IMR-90 (cell line): Measurements from ENCODE around the gene PTEN. TPM values are rescaled to one million over a fixed set of nuclear protein-coding genes. Genes with fewer than 3 reads are reported as not detected.
"Not testable (repeated sequence)": the region's sequence is repeated elsewhere in the genome, so short reads cannot be mapped to it uniquely, and the experiment has no call there.

ENCODE experiments used
- ATAC-seq: fragments of 200-7000 bp; cut with Tn5 transposase; 2 replicates; pipeline ENCODE4 v1.9.1; 2020; ENCODE audit warnings: low read depth, mild to moderate bottlenecking, moderate library complexity
- BruUV-seq: library from RNA; stranded (reverse); fragments of 400-500 nt; replicated peaks from 2 replicates; lab custom pipeline; 2021; lab: Mats Ljungman, UMichigan
- CTCF ChIA-PET: fragments of 300-600 bp; formaldehyde crosslinking; extraction: SDS; loops from one replicate; lab custom pipeline; 2021; ENCODE audit warnings: antibody characterized with exemption; lab: Yijun Ruan, JAX
- POLR2A ChIA-PET: fragments of 300-600 bp; sonication (Branson Sonifier 250); formaldehyde crosslinking; loops from one replicate; lab custom pipeline; 2022; ENCODE audit warnings: antibody characterized with exemption; ENCODE audit not compliant: unreplicated experiment; lab: Charles Lee
- DNase-seq: peaks from one replicate; pipeline ENCODE4 v3.0.0; 2013
- H2AFZ ChIP-seq: replicated peaks from 2 replicates; pipeline ENCODE3; 2013; ENCODE audit warnings: low read length, mild to moderate bottlenecking; ENCODE audit not compliant: poor library complexity
- H2AK5ac ChIP-seq: 2 replicates; pipeline ENCODE4 v1.6.1; 2013; ENCODE audit warnings: low read depth, low read length, inconsistent platforms
- H2AK9ac ChIP-seq: replicated peaks from 2 replicates; pipeline ENCODE3; 2013; ENCODE audit warnings: mild to moderate bottlenecking, low read depth, low read length, moderate library complexity; ENCODE audit not compliant: poor library complexity
- H2BK120ac ChIP-seq: 2 replicates; pipeline ENCODE4 v1.6.1; 2013; ENCODE audit warnings: low read depth, low read length, inconsistent platforms
- H2BK15ac ChIP-seq: 3 replicates; pipeline ENCODE4 v1.6.1; 2013; ENCODE audit warnings: low read depth, low read length, inconsistent platforms
- H2BK20ac ChIP-seq: 2 replicates; pipeline ENCODE4 v1.6.1; 2013; ENCODE audit warnings: low read depth, mild to moderate bottlenecking, inconsistent platforms, low read length, moderate library complexity
- H2BK5ac ChIP-seq: 2 replicates; pipeline ENCODE4 v1.6.1; 2013; ENCODE audit warnings: mild to moderate bottlenecking, low read depth, low read length, inconsistent platforms; ENCODE audit not compliant: poor library complexity, severe bottlenecking
- H3K14ac ChIP-seq: replicated peaks from 2 replicates; pipeline ENCODE4 v1.6.1; 2013; ENCODE audit warnings: low read depth, low read length, inconsistent platforms
- H3K18ac ChIP-seq: 2 replicates; pipeline ENCODE4 v1.6.1; 2013; ENCODE audit warnings: low read depth, low read length, control low read depth
- H3K23ac ChIP-seq: 2 replicates; pipeline ENCODE4 v1.6.1; 2013; ENCODE audit warnings: low read depth, low read length, inconsistent platforms
- H3K27ac ChIP-seq: 2 replicates; pipeline ENCODE4 v1.5.1; 2013; ENCODE audit warnings: mild to moderate bottlenecking, control low read depth, low read length; ENCODE audit not compliant: insufficient read depth
- H3K27me3 ChIP-seq: 2 replicates; pipeline ENCODE4 v1.6.1; 2013; ENCODE audit warnings: low read length; ENCODE audit not compliant: control insufficient read depth, insufficient read depth
- H3K36me3 ChIP-seq: 2 replicates; pipeline ENCODE4 v1.6.1; 2013; ENCODE audit warnings: low read length, mixed read lengths; ENCODE audit not compliant: control insufficient read depth, insufficient read depth
- H3K4ac ChIP-seq: 2 replicates; pipeline ENCODE4 v1.6.1; 2013; ENCODE audit warnings: low read depth, low read length, inconsistent platforms
- H3K4me1 ChIP-seq: 2 replicates; pipeline ENCODE4 v1.6.1; 2013; ENCODE audit warnings: low read length, mixed read lengths; ENCODE audit not compliant: control insufficient read depth, insufficient read depth
- H3K4me2 ChIP-seq: 2 replicates; pipeline ENCODE4 v1.6.1; 2013; ENCODE audit warnings: low read depth, mild to moderate bottlenecking, control low read depth, low read length, moderate library complexity
- H3K4me3 ChIP-seq: 2 replicates; pipeline ENCODE4 v1.5.1; 2013; ENCODE audit warnings: low read depth, mild to moderate bottlenecking, control low read depth, low read length, moderate library complexity; ENCODE audit not compliant: insufficient read depth
- H3K56ac ChIP-seq: 2 replicates; pipeline ENCODE4 v1.6.1; 2013; ENCODE audit warnings: low read length, inconsistent platforms; ENCODE audit not compliant: insufficient read depth; ENCODE audit errors: extremely low read depth
- H3K79me1 ChIP-seq, 2 experiments: 2 replicates each; pipeline ENCODE4 v1.6.1; 2013; ENCODE audit warnings: low read length in 2 of 2, inconsistent platforms in 1 of 2, low read depth in 1 of 2
- H3K9ac ChIP-seq: 2 replicates; pipeline ENCODE4 v1.6.1; 2013; ENCODE audit warnings: low read depth, low read length, control low read depth
- H3K9me1 ChIP-seq: 2 replicates; pipeline ENCODE4 v1.6.1; 2013; ENCODE audit warnings: low read length, inconsistent platforms; ENCODE audit not compliant: insufficient read depth
- H3K9me3 ChIP-seq: 2 replicates; pipeline ENCODE4 v1.6.1; 2013; ENCODE audit warnings: low read length; ENCODE audit not compliant: control insufficient read depth, insufficient read depth
- H4K20me1 ChIP-seq: 2 replicates; pipeline ENCODE4 v1.6.1; 2013; ENCODE audit warnings: low read length, inconsistent platforms; ENCODE audit not compliant: insufficient read depth
- H4K5ac ChIP-seq: 2 replicates; pipeline ENCODE4 v1.6.1; 2013; ENCODE audit warnings: mild to moderate bottlenecking, low read depth, low read length, control low read depth
- H4K8ac ChIP-seq, 2 experiments: 2 replicates each; pipeline ENCODE4 v1.6.1; 2013; ENCODE audit warnings: low read depth in 2 of 2, low read length in 2 of 2, control low read depth in 1 of 2, inconsistent platforms in 1 of 2
- H4K91ac ChIP-seq: 2 replicates; pipeline ENCODE4 v1.6.1; 2013; ENCODE audit warnings: low read depth, low read length, inconsistent platforms; ENCODE audit not compliant: insufficient read depth
- WGBS, 2 experiments: methylation state at CpG; one replicate each; pipeline versions ENCODE4 v1.1.5 to v1.1.7; 2013; ENCODE audit warnings: missing lambda C conversion rate in 2 of 2; ENCODE audit not compliant: insufficient read length in 1 of 2; ENCODE audit errors: extremely low coverage in 2 of 2; 5-methylcytosine and 5-hydroxymethylcytosine counted together
- dilution Hi-C: fragments of 300-500 bp; cut with HindIII; formaldehyde crosslinking; loops from one replicate; pipeline ENCODE4 v1.14.3; 2018; ENCODE audit warnings: low sequenced_read_pairs; ENCODE audit not compliant: unreplicated experiment
- in situ Hi-C: fragments of 300-500 bp; cut with MboI; formaldehyde crosslinking; loops from 3 replicates; pipeline ENCODE4 v1.14.3; 2019; ENCODE audit warnings: low sequenced_read_pairs, inconsistent platforms, mixed read lengths
- intact Hi-C: fragments of 100-400 bp; cut with micrococcal nuclease; formaldehyde crosslinking; loops from 2 replicates; pipeline ENCODE4 v1.10.0; 2022
- polyA plus RNA-seq, 3 experiments: library from polyadenylated mRNA; depleted of rRNA; stranded (reverse); fragments of >200 nt; gene quantifications; 2 replicates each; pipeline ENCODE4 v1.2.3, GENCODE V29; 2012; ENCODE audit warnings: low replicate concordance in 1 of 3
- total RNA-seq: library from RNA; depleted of rRNA; stranded (reverse); fragments of >200 nt; gene quantifications from 2 replicates; pipeline ENCODE4 v1.2.3, GENCODE V29; 2012

Gene PTEN
- total and polyA plus RNA-seq, 2 of the 4 experiments (the other 2 are of a cell fraction): 12.0 to 38.9 TPM

DNA sequence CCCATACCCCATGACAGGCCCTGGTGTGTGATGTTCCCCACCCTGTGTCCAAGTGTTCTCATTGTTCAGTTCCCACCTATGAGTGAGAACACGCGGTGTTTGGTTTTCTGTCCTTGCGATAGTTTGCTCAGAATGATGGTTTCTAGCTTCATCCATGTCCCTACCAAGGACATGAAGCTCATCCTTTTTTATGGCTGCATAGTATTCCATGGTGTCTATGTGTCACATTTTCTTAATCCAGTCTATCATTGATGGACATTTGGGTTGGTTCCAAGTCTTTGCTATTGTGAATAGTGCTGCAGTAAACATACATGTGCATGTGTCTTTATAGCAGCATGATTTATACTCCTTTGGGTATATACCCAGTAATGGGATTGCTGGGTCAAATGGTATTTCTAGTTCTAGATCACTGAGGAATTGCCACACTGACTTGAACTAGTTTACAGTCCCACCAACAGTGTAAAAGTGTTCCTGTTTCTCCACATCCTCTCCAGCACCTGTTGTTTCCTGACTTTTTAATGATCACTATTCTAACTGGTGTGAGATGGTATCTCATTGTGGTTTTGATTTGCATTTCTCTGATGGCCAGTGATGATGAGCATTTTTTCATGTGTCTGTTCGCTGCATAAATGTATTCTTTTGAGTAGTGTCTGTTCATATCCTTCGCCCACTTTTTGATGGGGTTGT, 18.1 kb downstream of the PTEN start:
- in situ Hi-C loops, H3K18ac ChIP-seq, H3K4me1 ChIP-seq, H4K8ac ChIP-seq, BruUV-seq, H3K9ac ChIP-seq, POLR2A ChIA-PET, DNase-seq, dilution Hi-C loops, H3K27me3 ChIP-seq, H2BK5ac ChIP-seq, H2BK120ac ChIP-seq, H3K27ac ChIP-seq, H2BK15ac ChIP-seq, H2BK20ac ChIP-seq, H3K14ac ChIP-seq, H2AK5ac ChIP-seq, H3K9me3 ChIP-seq, H4K5ac ChIP-seq, H3K23ac ChIP-seq, ATAC-seq, H2AK9ac ChIP-seq, H3K4me3 ChIP-seq, H3K4ac ChIP-seq, H3K9me1 ChIP-seq, H4K91ac ChIP-seq, H3K36me3 ChIP-seq, H2AFZ ChIP-seq, H3K56ac ChIP-seq, H3K4me2 ChIP-seq: not testable (repeated sequence)
- Histone ChIP-seq H3K79me1 (peaks cover 9 to 34% of the 10 kb centered on the region in 2 experiments), H4K20me1 (peaks cover 26% of the 10 kb centered on the region)
- intact Hi-C loops: loop anchor here (5.0 kb wide), 1 partner anchor 36 kb away; no protein-coding TSS in a partner anchor
- CTCF ChIA-PET: interaction anchor here (0.9 kb wide), 1 partner anchor 61 kb away, joined by 3 read pairs; no protein-coding TSS in a partner anchor
- no CpG with 5 or more reads among the region's 5 CpGs for WGBS, 2 experiments
